ENCODE data around the gene RETREG1.

DNA sequence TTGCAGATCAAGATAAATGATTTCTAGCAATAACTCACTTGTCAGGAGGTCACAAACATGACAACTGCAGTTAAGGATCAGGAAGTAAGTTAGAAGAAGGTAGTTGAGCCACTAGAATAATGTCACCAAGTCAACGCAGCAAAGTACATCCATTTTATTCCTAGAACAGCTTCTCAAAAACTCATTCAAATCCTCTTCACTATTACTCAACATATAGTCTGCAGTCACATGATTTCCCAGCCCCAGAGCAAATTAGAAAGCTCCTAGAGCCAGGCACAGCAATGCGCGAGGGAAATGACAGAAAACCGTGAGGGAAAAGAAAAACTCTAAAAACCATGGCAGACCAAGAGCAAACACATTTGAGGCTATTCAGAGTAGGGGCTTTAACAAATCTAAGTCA lies 101.3 kb downstream of the RETREG1 start:
- TF ChIP-seq CTCF (IDR thresholded peaks at IDR 0.05), result no peak
- no peak for TF ChIP-seq POLR2A (IDR thresholded peaks at IDR 0.05)

Measured in testis (tissue), 2 donors.